WTC11 (cell line): ENCODE data around the gene MEA1. TPM values are rescaled to one million over a fixed set of nuclear protein-coding genes. Genes with fewer than 3 reads are reported as not detected.

Experiments used
- ATAC-seq: fragments of 200-7000 bp; cut with Tn5 transposase; 2 replicates; pipeline ENCODE4 v1.10.0; 2021; ENCODE audit warnings: mild to moderate bottlenecking, moderate library complexity
- CTCF ChIA-PET: fragments of 300-600 bp; sonication (Branson Sonifier 250); formaldehyde crosslinking; loops from one replicate; lab custom pipeline; 2021; ENCODE audit warnings: antibody characterized with exemption; lab: Charles Lee
- POLR2A ChIA-PET: fragments of 350-600 bp; sonication (Branson Sonifier 250); formaldehyde crosslinking; loops from one replicate; lab custom pipeline; 2021; ENCODE audit warnings: antibody characterized with exemption; lab: Charles Lee
- DNase-seq: peaks from one replicate; pipeline ENCODE4 v3.0.0; 2021; ENCODE audit warnings: low spot score
- H3K27ac Mint-ChIP-seq: 2 replicates; pipeline ENCODE4 v1.8.0; 2021; ENCODE audit warnings: mixed read lengths
- H3K27me3 Mint-ChIP-seq: 2 replicates; pipeline ENCODE4 v1.8.0; 2021; ENCODE audit warnings: low read depth, mild to moderate bottlenecking, moderate library complexity, mixed read lengths
- H3K36me3 Mint-ChIP-seq: 2 replicates; pipeline ENCODE4 v1.8.0; 2021; ENCODE audit warnings: mixed read lengths
- H3K4me1 Mint-ChIP-seq: 2 replicates; pipeline ENCODE4 v1.8.0; 2022; ENCODE audit warnings: mixed read lengths
- H3K4me3 Mint-ChIP-seq: 2 replicates; pipeline ENCODE4 v1.8.0; 2021; ENCODE audit warnings: mild to moderate bottlenecking, moderate library complexity, mixed read lengths
- H3K9me3 Mint-ChIP-seq: 2 replicates; pipeline ENCODE4 v1.8.0; 2021; ENCODE audit warnings: mixed read lengths
- ATF1 ChIP-seq: sonication (generic); formaldehyde crosslinking; IDR thresholded peaks from 2 replicates; pipeline ENCODE4 v1.8.1; 2023; ENCODE audit warnings: mild to moderate bottlenecking, moderate library complexity, missing genetic modification reagents
- FOXJ3 ChIP-seq: sonication (generic); formaldehyde crosslinking; IDR thresholded peaks from 2 replicates; pipeline ENCODE4 v1.9.0; 2021; ENCODE audit warnings: missing genetic modification reagents, mild to moderate bottlenecking, borderline replicate concordance
- FOXK1 ChIP-seq: sonication (generic); formaldehyde crosslinking; IDR thresholded peaks from 2 replicates; pipeline ENCODE4 v1.8.0; 2022; ENCODE audit warnings: mild to moderate bottlenecking, moderate library complexity, missing genetic modification reagents
- HMGA2 ChIP-seq: fragments of 250-450 bp; sonication (Bioruptor Pico); IDR thresholded peaks from 2 replicates; pipeline ENCODE4 v1.4.0; 2021; ENCODE audit warnings: mild to moderate bottlenecking, moderate library complexity
- IRF2 ChIP-seq: sonication (generic); formaldehyde crosslinking; IDR thresholded peaks from 2 replicates; pipeline ENCODE4 v1.8.0; 2022; ENCODE audit warnings: low read depth, missing genetic modification reagents, borderline replicate concordance
- KAT7 ChIP-seq: sonication (generic); formaldehyde crosslinking; IDR thresholded peaks from 2 replicates; pipeline ENCODE4 v1.8.1; 2023; ENCODE audit warnings: missing genetic modification reagents, mild to moderate bottlenecking, borderline replicate concordance
- OVOL2 ChIP-seq: fragments of 250-450 bp; sonication (Bioruptor Pico); IDR thresholded peaks from 2 replicates; pipeline ENCODE4 v1.9.0; 2021; ENCODE audit warnings: mild to moderate bottlenecking, borderline replicate concordance
- SP1 ChIP-seq: sonication (generic); formaldehyde crosslinking; conservative IDR thresholded peaks from 2 replicates; pipeline ENCODE4 v1.8.1; 2022; ENCODE audit warnings: missing genetic modification reagents
- ZBTB21 ChIP-seq: sonication (generic); formaldehyde crosslinking; IDR thresholded peaks from 2 replicates; pipeline ENCODE4 v1.8.1; 2023; ENCODE audit warnings: mild to moderate bottlenecking, missing genetic modification reagents, borderline replicate concordance
- ZNF317 ChIP-seq: sonication (generic); formaldehyde crosslinking; IDR thresholded peaks from 2 replicates; pipeline ENCODE4 v1.8.1; 2023; ENCODE audit warnings: low read depth, mild to moderate bottlenecking, moderate library complexity, missing genetic modification reagents, borderline replicate concordance
- total RNA-seq: library from RNA; stranded (reverse); gene quantifications from 3 replicates; pipeline ENCODE4 v1.2.3, GENCODE V29; 2021
- TF ChIP-seq, protein P1 (sequence below): sonication (generic); formaldehyde crosslinking; conservative IDR thresholded peaks from 2 replicates; pipeline ENCODE4 v1.8.1; 2022; ENCODE audit warnings: mild to moderate bottlenecking, missing genetic modification reagents
- TF ChIP-seq, protein P2 (sequence below): fragments of 200-600 bp; IDR thresholded peaks from 2 replicates; pipeline ENCODE4 v1.8.0; 2022; ENCODE audit warnings: antibody characterized with exemption
- TF ChIP-seq, protein P3 (sequence below): fragments of 250-450 bp; sonication (Bioruptor Pico); IDR thresholded peaks from 2 replicates; pipeline ENCODE4 v1.9.0; 2021; ENCODE audit warnings: mild to moderate bottlenecking, borderline replicate concordance
- TF ChIP-seq, protein P4 (sequence below): sonication (generic); formaldehyde crosslinking; IDR thresholded peaks from 2 replicates; pipeline ENCODE4 v1.8.0; 2022; ENCODE audit warnings: missing genetic modification reagents
- TF ChIP-seq, protein P5 (sequence below): sonication (generic); formaldehyde crosslinking; IDR thresholded peaks from 2 replicates; pipeline ENCODE4 v1.8.1; 2023; ENCODE audit warnings: mild to moderate bottlenecking, moderate library complexity, missing genetic modification reagents
- TF ChIP-seq, protein P6 (sequence below): sonication (generic); formaldehyde crosslinking; IDR thresholded peaks from 2 replicates; pipeline ENCODE4 v1.8.1; 2023; ENCODE audit warnings: mild to moderate bottlenecking, missing genetic modification reagents, moderate library complexity
- TF ChIP-seq, protein P7 (sequence below): sonication (generic); formaldehyde crosslinking; IDR thresholded peaks from 2 replicates; pipeline ENCODE4 v1.8.1; 2022; ENCODE audit warnings: mild to moderate bottlenecking, moderate library complexity, missing genetic modification reagents
- TF ChIP-seq, protein P8 (sequence below): fragments of 250-450 bp; sonication (Bioruptor Pico); IDR thresholded peaks from 2 replicates; pipeline ENCODE4 v1.9.0; 2021; ENCODE audit warnings: moderate library complexity, mild to moderate bottlenecking, inconsistent platforms, borderline replicate concordance
- TF ChIP-seq, protein P9 (sequence below): fragments of 250-450 bp; sonication (Bioruptor Pico); IDR thresholded peaks from 2 replicates; pipeline ENCODE4 v2.1.2; 2022; ENCODE audit warnings: mild to moderate bottlenecking, moderate library complexity

MEA1 gene
- total RNA-seq, 1 experiment from 2014 or later: 85.0 TPM

DNA sequence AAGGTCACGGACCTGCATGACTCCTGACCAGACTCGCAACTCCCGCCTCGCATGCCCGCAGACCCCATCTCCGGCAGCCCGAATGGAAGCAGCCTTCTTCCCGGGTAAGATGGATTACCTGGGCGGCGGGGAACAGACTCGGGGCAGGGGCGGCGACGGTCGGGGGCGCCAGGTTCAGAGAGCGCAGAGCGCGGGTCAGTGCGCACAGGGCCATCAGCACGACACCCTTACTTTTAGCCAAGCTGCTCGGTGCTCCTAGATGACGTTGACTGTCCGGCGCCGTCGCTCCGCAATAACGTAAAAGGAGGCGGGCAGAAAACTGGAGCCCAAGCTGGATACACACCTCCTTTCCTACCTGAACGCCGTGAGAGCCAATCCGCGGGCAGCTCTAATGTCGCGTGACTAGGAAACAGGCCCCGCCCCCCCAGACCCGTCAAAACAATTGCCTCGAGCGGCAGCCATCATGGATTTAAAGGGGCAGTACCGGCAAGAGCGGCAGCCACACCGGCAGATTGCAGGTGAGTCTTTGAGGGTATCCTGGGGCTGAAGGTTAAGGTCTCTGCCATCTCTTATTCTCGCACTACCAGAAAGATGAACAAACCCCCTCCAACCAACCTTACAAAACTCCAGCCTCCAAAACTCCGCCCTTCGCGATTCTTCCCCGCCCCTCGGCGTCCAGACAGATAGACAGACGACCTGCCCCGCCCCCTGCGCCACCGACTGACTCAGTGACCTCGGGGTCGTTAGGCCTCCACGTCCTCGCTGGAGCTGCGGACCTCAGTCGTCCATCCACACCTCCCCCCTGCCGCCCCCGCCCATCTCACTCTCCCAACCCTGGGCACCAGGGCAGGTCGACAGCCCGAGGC lies 45.7 kb upstream of the MEA1 start, which contains the start of the genes KLC4 and MRPL2:
Gene KLC4, plus strand, starts transcription at position 464 of the 866 bp plus-strand sequence. CDS start 1,705 bp downstream, outside the sequence.
Gene MRPL2, minus strand, starts transcription at position 267 of the 866 bp plus-strand sequence. Its CDS starts 53 bp downstream, at position 214.
- H3K36me3 Mint-ChIP-seq: peaks cover 21% of the 10 kb centered on the region
- ChIA-PET POLR2A (interaction anchor here (0.6 to 1.5 kb wide), 18 partner anchors 14 to 302 kb away, joined by 3 to 9 read pairs (median 4); partner anchors contain the start of genes BICRAL, KLHDC3, MEA1 and PEX6), CTCF (interaction anchor here (0.8 to 3.3 kb wide), 9 partner anchors 17 to 169 kb away, joined by 3 to 24 read pairs (median 4); partner anchors contain the start of genes DNPH1, KLHDC3 and PTK7)
- peak within 1 kb of the TSS; percentile 99 for H3K27ac Mint-ChIP-seq
- ATAC-seq (peak; percentile 94), DNase-seq (peak; percentile 99)
- H3K4me3 Mint-ChIP-seq: peak within 1 kb of the TSS; percentile 91
- H3K27me3 Mint-ChIP-seq: no peaks in the 10 kb centered on the region
- H3K4me1 Mint-ChIP-seq: peaks cover 21% of the 10 kb centered on the region
- H3K9me3 Mint-ChIP-seq: no peaks in the 10 kb centered on the region
- TF ChIP-seq, protein P1, sequence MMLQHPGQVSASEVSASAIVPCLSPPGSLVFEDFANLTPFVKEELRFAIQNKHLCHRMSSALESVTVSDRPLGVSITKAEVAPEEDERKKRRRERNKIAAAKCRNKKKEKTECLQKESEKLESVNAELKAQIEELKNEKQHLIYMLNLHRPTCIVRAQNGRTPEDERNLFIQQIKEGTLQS (CRISPR knock-in tag): no peak
- TF ChIP-seq ZNF317 (CRISPR knock-in tag) (no peak), KAT7 (CRISPR knock-in tag) (no peak), ZBTB21 (CRISPR knock-in tag) (no peak), IRF2 (CRISPR knock-in tag) (no peak), SP1 (peak; percentile 93), ATF1 (peak; percentile 83; the same call in 1 of the 2 replicates), FOXK1 (peak; percentile 95), HMGA2 (CRISPR knock-in tag) (no peak), FOXJ3 (CRISPR knock-in tag) (no peak), OVOL2 (CRISPR knock-in tag) (no peak)
- TF ChIP-seq, protein P2, sequence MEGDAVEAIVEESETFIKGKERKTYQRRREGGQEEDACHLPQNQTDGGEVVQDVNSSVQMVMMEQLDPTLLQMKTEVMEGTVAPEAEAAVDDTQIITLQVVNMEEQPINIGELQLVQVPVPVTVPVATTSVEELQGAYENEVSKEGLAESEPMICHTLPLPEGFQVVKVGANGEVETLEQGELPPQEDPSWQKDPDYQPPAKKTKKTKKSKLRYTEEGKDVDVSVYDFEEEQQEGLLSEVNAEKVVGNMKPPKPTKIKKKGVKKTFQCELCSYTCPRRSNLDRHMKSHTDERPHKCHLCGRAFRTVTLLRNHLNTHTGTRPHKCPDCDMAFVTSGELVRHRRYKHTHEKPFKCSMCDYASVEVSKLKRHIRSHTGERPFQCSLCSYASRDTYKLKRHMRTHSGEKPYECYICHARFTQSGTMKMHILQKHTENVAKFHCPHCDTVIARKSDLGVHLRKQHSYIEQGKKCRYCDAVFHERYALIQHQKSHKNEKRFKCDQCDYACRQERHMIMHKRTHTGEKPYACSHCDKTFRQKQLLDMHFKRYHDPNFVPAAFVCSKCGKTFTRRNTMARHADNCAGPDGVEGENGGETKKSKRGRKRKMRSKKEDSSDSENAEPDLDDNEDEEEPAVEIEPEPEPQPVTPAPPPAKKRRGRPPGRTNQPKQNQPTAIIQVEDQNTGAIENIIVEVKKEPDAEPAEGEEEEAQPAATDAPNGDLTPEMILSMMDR: no peak
- TF ChIP-seq, protein P3, sequence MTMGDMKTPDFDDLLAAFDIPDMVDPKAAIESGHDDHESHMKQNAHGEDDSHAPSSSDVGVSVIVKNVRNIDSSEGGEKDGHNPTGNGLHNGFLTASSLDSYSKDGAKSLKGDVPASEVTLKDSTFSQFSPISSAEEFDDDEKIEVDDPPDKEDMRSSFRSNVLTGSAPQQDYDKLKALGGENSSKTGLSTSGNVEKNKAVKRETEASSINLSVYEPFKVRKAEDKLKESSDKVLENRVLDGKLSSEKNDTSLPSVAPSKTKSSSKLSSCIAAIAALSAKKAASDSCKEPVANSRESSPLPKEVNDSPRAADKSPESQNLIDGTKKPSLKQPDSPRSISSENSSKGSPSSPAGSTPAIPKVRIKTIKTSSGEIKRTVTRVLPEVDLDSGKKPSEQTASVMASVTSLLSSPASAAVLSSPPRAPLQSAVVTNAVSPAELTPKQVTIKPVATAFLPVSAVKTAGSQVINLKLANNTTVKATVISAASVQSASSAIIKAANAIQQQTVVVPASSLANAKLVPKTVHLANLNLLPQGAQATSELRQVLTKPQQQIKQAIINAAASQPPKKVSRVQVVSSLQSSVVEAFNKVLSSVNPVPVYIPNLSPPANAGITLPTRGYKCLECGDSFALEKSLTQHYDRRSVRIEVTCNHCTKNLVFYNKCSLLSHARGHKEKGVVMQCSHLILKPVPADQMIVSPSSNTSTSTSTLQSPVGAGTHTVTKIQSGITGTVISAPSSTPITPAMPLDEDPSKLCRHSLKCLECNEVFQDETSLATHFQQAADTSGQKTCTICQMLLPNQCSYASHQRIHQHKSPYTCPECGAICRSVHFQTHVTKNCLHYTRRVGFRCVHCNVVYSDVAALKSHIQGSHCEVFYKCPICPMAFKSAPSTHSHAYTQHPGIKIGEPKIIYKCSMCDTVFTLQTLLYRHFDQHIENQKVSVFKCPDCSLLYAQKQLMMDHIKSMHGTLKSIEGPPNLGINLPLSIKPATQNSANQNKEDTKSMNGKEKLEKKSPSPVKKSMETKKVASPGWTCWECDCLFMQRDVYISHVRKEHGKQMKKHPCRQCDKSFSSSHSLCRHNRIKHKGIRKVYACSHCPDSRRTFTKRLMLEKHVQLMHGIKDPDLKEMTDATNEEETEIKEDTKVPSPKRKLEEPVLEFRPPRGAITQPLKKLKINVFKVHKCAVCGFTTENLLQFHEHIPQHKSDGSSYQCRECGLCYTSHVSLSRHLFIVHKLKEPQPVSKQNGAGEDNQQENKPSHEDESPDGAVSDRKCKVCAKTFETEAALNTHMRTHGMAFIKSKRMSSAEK: no peak
- TF ChIP-seq, protein P4, sequence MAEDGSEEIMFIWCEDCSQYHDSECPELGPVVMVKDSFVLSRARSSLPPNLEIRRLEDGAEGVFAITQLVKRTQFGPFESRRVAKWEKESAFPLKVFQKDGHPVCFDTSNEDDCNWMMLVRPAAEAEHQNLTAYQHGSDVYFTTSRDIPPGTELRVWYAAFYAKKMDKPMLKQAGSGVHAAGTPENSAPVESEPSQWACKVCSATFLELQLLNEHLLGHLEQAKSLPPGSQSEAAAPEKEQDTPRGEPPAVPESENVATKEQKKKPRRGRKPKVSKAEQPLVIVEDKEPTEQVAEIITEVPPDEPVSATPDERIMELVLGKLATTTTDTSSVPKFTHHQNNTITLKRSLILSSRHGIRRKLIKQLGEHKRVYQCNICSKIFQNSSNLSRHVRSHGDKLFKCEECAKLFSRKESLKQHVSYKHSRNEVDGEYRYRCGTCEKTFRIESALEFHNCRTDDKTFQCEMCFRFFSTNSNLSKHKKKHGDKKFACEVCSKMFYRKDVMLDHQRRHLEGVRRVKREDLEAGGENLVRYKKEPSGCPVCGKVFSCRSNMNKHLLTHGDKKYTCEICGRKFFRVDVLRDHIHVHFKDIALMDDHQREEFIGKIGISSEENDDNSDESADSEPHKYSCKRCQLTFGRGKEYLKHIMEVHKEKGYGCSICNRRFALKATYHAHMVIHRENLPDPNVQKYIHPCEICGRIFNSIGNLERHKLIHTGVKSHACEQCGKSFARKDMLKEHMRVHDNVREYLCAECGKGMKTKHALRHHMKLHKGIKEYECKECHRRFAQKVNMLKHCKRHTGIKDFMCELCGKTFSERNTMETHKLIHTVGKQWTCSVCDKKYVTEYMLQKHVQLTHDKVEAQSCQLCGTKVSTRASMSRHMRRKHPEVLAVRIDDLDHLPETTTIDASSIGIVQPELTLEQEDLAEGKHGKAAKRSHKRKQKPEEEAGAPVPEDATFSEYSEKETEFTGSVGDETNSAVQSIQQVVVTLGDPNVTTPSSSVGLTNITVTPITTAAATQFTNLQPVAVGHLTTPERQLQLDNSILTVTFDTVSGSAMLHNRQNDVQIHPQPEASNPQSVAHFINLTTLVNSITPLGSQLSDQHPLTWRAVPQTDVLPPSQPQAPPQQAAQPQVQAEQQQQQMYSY: no peak
- TF ChIP-seq, protein P5, sequence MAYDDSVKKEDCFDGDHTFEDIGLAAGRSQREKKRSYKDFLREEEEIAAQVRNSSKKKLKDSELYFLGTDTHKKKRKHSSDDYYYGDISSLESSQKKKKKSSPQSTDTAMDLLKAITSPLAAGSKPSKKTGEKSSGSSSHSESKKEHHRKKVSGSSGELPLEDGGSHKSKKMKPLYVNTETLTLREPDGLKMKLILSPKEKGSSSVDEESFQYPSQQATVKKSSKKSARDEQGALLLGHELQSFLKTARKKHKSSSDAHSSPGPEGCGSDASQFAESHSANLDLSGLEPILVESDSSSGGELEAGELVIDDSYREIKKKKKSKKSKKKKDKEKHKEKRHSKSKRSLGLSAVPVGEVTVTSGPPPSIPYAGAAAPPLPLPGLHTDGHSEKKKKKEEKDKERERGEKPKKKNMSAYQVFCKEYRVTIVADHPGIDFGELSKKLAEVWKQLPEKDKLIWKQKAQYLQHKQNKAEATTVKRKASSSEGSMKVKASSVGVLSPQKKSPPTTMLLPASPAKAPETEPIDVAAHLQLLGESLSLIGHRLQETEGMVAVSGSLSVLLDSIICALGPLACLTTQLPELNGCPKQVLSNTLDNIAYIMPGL (CRISPR knock-in tag): no peak
- TF ChIP-seq, protein P6, sequence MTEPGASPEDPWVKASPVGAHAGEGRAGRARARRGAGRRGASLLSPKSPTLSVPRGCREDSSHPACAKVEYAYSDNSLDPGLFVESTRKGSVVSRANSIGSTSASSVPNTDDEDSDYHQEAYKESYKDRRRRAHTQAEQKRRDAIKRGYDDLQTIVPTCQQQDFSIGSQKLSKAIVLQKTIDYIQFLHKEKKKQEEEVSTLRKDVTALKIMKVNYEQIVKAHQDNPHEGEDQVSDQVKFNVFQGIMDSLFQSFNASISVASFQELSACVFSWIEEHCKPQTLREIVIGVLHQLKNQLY (CRISPR knock-in tag): no peak
- TF ChIP-seq, protein P7, sequence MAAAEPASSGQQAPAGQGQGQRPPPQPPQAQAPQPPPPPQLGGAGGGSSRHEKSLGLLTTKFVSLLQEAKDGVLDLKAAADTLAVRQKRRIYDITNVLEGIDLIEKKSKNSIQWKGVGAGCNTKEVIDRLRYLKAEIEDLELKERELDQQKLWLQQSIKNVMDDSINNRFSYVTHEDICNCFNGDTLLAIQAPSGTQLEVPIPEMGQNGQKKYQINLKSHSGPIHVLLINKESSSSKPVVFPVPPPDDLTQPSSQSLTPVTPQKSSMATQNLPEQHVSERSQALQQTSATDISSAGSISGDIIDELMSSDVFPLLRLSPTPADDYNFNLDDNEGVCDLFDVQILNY (CRISPR knock-in tag): no peak
- TF ChIP-seq, protein P8, sequence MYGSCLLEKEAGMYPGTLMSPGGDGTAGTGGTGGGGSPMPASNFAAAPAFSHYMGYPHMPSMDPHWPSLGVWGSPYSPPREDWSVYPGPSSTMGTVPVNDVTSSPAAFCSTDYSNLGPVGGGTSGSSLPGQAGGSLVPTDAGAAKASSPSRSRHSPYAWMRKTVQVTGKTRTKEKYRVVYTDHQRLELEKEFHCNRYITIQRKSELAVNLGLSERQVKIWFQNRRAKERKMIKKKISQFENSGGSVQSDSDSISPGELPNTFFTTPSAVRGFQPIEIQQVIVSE (CRISPR knock-in tag): no peak
- TF ChIP-seq, protein P9, sequence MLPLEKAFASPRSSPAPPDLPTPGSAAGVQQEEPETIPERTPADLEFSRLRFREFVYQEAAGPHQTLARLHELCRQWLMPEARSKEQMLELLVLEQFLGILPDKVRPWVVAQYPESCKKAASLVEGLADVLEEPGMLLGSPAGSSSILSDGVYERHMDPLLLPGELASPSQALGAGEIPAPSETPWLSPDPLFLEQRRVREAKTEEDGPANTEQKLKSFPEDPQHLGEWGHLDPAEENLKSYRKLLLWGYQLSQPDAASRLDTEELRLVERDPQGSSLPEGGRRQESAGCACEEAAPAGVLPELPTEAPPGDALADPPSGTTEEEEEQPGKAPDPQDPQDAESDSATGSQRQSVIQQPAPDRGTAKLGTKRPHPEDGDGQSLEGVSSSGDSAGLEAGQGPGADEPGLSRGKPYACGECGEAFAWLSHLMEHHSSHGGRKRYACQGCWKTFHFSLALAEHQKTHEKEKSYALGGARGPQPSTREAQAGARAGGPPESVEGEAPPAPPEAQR: no peak
